Fibroblast of mammary gland (primary cell): ENCODE data around the gene PIGQ.

Experiments
- DNase-seq: peaks from one replicate; pipeline ENCODE4 v3.0.0-alpha.2; 2010; ENCODE audit warnings: low read depth
- H3K4me3 ChIP-seq: 2 replicates; pipeline ENCODE4 v1.5.1; 2011; ENCODE audit warnings: low read depth, mild to moderate bottlenecking, low read length, moderate library complexity; ENCODE audit not compliant: control insufficient read depth
- CTCF ChIP-seq: conservative IDR thresholded peaks from 2 replicates; pipeline ENCODE4 v1.5.1; 2011; ENCODE audit warnings: low read depth, low read length, inconsistent platforms; ENCODE audit not compliant: control insufficient read depth, insufficient read depth

The PIGQ gene

DNA sequence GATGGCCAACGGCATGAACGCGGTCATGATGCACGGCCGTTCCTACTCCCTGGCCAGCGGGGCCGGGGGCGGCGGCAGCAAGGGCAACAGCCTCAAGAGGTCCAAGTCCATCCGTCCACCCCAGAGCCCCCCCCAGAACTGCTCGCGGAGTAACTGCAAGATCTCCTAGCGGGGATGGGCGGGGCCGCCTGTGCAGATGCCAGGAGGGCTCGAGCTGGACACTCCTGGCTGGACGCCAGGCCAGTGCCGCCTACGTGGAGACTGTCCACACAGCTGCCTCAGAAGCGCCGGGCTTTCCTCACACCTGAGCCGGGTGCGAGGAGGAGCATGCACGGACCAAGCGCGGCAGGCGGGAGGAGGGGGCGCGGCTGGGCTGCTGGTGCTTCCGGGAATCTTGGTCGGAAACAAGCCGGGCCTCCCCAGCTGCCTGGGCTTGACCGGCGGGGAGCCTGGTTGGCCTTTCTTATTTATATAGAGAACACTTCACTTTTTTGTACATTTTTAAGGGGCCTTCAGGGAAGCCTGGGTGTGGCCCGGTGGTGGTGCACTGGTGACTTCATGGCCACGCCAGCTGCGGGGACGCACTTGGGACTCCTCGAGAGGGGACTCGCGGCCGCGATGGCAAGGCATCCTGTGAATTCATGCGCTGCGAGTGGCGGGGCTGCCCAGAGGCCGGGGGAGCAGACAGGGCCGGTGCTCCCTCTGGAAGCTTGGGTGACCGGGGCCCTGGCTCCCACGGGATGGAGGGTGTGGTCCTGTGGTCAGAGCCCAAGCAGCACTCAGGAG is 57.9 kb downstream of the PIGQ start:
- no peak overlapping the region for H3K4me3 ChIP-seq
- peak; percentile 56 for DNase-seq
- no peak for TF ChIP-seq CTCF

GRCh38 chr16:628321-629061 is 58.7 kb downstream of the PIGQ start:
- no peak overlapping the region for H3K4me3 ChIP-seq
- DNase-seq, result no peak
- no peak for TF ChIP-seq CTCF

DNA sequence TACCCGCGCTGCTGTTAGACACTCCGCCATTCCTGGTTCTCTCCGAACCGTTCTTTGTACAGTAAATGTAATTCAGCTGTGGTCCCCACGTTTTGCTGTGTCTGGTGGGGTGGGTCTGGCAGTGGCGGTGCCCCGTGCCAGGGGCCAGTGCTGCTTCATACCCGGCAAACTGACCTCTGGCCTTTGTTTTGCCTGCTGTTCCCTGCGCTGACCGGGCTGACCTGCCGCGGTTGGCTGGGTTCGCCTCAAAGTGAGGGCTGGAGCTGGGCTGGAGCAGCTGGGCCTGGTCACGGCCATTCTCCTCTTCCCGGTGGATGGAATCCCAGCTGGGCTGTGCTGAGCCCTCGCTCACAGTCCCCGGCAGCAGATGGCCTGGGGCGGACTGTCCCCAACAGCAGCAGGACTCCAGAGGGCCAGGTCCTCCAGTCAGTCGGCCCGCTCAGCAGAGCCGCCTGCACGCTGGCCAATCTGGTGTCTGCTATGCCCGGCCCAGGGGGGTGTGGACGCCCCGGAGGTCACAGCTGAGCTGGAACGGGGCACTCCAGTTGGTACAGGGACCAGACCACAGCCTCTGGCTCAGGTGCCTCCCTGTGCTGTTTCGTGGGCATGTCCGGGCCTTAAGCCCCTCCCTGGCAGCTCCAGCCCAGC is 59.5 kb downstream of the PIGQ start:
- no peak for TF ChIP-seq CTCF

DNA sequence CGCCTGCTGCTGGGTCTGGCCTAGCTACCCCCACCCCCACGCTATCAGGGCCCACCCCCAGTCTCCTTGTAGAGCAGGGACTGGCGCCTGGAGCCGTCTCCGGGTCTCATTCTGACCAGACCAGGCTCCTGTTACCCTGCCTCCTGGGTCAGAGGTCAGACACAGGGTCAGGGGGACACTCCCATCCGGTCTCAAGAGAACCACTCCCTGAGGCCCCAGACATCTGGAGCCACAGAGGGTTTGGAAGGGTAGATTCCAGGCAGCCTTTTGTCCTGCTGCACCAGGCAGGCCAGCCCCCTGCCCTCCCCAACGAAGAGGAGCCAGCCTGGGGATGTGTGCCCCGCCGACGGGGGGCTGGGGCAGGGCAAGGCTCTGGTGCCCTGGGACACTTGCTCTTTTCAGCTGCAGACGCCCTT is 60.1 kb downstream of the PIGQ start:
- no peak overlapping the region for H3K4me3 ChIP-seq
- no peak for DNase-seq
- no peak for TF ChIP-seq CTCF

More for the DNA sequence above, 59.5 kb downstream of the PIGQ start:
- H3K4me3 ChIP-seq, result no peak overlapping the region
- DNase-seq, result no peak

DNA sequence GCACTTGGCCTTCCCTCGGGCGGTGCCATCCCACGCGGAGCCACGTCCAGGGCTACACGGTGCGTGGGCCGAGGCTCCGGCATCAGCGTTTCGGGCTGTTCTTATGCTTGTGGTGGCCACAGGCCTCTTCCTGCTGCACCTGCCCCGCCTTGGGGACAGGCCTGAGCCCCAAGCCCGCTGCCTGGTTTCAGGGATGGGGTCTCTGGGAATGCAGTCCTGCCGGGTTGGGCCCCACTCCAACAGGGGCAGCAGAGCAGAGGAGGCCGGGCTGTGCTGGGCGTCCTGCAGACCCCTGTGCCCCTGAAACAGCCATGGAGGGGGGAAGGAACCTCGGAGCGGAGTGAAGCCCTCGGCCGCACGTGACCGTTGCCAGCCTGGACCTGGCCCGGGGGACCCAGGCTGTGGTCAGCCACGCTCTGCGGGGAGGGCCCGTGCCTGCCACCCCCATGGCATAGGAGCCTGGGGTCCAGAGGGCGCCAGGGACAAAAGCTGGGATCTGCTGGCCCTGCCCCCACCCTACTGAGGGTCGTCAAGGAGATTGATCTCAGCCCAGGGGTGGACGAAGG is 60.6 kb downstream of the PIGQ start:
- no peak overlapping the region for H3K4me3 ChIP-seq
- no peak for TF ChIP-seq CTCF

GRCh38 chr16:630815-631405 is 61.1 kb downstream of the PIGQ start, which contains the start of gene WFIKKN1:
Gene WFIKKN1, plus strand, starts transcription at chr16:630985. Its CDS starts 269 bp downstream, at chr16:631254.
- no peak for DNase-seq
- H3K4me3 ChIP-seq, result no peak within 1 kb of the TSS
- no peak for TF ChIP-seq CTCF

More for the DNA sequence above, 60.6 kb downstream of the PIGQ start:
- DNase-seq, result no peak
